HG03558 (cell line): ENCODE measurements around the gene TCTN3.
"Not testable (repeated sequence)": the region's sequence is repeated elsewhere in the genome, so short reads cannot be mapped to it uniquely, and the experiment has no call there.

Experiments
- ATAC-seq: cut with Tn5 transposase; IDR thresholded peaks from one replicate; pipeline ENCODE4 v1.9.1; 2021; ENCODE audit warnings: moderate number of reproducible peaks; ENCODE audit not compliant: unreplicated experiment; ENCODE audit errors: extremely low read depth

The TCTN3 gene

DNA sequence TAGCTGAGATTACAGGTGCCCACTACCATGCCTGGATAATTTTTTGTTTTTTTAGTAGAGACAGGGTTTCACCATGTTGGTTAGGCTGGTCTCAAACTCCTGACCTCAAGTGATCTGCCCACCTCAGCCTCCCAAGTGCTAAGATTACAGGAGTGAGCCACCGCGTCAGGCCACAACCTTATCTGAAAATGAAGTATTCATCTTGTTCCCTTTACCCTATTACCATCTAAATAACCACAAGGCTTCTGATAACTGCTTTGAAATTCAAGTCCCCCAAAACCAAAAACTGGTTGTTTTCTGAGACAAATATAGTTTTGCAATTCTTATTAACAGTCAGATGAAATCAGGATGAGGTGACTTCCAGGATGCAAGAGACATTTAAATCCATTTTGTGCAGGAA, 2.4 kb downstream of the TCTN3 start:
- ATAC-seq: no peak

DNA sequence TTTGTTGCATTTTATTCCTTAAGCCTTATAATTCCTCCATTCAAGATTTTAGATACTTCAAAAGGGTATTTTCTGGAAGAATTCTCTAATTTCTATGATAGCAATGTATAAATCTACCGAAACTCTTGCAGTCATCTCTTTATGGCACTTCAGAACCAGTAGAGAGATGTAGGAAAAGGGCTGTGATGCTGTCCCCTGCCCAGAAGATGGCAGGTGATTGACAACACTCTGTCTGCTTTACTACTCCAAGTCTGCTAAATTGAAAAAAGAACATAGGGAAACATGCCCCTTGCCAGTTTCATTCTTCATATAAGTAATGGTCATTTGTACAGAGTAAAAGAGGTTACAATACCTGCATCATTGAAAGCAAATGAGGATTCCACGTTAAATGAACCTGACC, 5.1 kb downstream of the TCTN3 start:
- ATAC-seq: no peak

DNA sequence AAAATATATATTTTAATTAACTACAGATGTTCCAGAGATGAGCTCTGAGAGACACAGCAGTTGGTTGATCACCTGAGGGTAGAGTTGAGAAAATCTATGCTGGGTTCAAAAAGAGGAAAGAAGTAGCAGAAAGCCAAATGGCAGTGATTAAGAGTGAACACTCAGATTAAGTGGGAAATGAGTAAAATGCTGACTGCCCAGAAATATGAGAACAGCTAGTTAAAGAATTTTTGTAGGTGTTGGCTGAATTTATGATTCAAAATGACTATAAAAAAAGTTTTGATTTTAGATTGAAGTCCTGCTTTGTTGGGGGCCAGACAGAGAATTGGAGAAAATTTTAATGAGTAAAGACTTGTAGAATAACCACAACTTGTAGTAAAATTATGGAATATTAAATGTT, 9.8 kb downstream of the TCTN3 start:
- ATAC-seq: no peak

DNA sequence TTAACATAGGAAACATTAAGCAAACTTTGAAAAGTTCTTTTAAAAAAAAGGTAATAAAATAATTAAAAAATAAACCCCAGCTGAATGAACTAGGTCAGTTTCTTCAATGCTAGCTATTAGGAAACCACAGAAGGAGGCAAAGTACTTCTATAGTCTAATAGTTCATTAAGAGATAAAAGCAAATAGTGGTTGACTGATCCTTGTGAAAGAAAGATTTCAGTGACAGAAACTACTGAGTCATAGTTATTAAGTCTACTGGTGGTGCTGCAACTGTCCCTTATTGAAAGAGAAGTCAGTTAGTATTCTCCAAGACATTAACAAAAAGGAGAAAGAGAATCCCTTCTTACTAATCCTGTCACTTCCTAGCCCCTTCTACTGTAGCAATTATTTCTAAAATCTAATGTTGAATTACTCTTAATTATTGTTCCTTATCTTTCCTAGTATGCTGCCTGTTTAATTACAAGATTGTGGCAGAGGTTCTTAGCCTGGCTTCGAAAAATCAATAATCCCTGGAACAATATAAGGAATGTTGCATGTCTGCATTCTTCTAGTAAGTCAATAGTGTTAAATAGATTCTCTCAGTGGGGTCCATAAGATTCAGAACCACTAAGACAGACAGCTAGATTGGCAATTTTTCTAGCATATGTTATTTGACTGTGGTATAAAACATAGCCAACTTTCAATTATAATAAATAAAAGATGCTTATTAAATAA, 18.2 kb downstream of the TCTN3 start:
- ATAC-seq: no peak

DNA sequence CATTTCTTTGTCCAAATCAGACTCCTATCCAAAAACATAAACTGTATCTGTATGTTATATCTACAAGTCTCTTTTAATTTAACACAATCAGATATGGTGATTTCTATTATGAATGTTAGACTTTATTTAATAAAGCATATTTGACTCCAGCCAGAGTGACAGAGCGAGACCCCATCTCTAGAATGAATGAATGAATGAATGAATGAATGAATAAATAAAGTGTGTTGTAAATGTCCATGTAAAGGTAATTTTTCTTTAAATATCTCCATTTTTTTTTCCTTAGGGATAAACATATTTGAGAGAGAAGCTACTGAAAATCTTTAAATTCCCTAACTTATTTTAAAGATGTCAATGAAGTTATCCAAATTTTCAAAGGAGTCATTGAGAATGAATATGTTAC, 19.1 kb downstream of the TCTN3 start:
- ATAC-seq: no peak

DNA sequence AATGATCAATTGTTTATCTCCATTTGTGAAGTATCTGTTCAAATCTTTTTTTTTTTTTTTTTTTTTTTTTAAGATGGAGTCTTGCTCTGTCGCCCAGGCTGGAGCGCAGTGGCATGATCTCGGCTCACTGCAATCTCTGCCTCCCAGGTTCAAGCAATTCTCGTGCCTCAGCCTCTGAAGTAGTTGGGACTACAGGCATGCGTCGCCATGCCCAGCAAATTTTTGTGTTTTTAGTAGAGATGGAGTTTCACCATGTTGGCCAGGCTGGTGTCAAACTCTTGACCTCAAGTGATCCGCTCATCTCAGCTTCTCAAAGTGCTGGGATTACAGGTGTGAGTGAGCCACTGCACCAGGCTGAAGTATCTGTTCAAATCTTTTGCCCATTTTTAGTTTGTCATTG, 21.1 kb downstream of the TCTN3 start:
- ATAC-seq: not testable (repeated sequence)

DNA sequence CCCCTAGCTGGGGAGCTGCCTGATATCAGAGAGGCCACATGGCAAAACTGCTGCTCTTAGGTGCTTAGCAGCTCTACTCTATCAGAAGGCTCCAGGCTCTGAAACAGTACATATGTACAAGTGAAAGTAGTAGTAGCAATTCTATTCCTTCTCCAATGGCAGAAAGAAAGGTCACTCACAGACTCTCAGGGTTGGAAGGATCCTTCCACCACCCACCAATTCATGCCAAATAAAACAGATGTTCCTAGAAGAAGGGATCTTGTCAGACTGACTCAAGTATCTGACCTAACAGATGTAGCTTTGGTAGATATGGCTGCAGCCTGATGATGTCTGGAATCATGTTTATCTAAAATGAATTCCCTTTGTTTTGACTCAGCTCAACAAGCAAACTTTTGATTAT, 29.2 kb downstream of the TCTN3 start:
- no peak for ATAC-seq

DNA sequence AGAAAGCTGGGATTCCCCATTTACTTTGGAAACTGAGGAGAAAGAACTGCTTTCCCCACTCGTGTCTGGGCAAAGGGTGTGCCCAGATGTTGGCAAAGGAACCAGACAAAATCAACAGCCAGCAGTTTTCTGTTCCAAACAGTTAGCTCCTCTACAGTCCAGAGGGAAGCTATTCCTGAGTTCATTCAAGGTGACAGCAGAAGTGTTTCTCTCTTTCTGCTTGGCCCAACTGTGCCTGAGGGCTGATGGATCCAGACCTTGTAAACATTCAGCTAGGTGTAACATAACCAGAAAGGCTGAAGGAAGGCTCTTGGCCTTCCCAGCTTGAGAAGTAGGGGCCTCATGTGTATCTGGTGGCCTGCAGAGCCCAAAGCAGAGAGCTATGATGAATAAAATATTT, 30.2 kb downstream of the TCTN3 start:
- no peak for ATAC-seq

DNA sequence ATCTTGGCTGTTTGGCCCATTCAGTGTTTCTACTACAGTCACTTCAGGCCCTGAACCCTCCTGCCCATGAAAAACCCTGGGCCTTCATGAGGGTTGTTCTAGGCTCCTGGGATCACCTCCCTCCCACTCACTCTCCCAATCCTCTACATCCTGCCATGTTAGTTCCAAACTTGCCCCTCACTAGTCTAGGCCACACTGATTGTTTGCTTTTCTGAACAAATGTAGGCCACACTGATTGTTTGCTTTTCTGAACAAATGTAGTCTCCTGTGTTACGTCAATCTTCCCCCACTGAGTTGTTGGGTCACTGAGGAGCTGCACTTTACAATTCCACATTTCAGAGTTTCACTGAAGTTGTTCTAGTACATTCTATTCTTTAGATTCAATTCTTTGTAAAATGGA, 31.9 kb downstream of the TCTN3 start:
- ATAC-seq: no peak

- no peak for ATAC-seq
Measured at GRCh38 chr10:95660283-95660682, 33.4 kb downstream of the TCTN3 start.

DNA sequence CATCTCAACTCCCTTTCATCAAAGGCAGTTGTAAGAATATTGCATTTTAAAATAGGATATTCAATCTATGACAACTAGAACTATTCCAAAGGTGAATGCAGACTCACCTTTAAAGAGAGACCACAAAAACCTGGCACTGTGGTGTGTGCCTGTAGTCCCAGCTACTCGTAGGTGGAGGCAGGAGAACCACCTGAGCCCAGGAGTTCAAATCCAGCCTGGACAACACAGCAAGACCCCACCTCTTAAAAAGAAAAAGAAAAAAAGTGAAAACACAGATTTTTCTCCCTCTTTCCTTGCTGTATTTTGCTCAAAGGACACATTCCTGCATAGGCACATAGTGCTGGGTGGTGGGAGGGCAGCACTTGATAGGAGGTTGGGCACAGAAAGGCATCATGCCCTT, 36.5 kb downstream of the TCTN3 start:
- no peak for ATAC-seq

DNA sequence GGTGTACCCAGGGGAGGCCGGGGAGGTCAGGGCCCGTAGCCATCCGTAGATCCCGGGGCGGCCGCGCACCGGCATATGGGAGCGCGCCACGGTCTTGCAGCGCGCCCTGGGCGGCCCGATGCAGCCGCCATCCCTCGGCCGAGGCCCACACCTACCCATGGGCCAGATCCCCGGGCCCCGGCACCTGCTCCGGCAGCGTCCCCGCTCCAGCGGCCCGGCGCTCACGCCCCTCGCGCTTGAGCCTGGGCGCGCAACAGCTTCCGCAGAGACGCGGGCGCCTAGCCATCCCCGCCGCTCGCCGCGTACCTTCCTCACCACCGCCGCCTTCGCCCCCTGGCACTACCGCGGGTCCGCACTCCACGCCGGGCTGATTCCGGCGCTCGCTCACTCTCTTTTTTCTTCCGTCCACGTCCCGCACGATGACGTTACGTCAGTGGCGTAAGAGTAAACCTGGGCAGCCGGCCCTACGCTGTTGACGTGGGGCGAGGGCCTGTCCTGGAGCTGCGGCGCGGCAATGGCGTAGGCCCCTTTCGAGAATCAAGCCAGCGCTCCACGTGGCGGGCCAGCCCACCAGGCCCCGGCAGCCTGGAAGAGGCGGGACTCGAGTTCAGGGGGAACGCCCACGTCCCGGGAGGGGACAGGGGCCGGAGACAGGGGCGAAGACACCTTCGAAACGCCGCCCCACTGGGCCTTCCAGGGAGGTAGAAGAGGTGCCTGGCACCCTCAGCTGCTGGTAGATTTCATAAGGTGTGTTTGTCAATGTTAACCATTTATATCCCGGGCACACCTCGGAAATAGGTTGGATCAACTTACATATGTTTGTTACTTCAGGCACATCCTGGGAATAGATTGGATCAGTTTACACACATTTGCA, 37.2 kb downstream of the TCTN3 start, which contains the start of gene ALDH18A1:
Gene ALDH18A1 (minus strand): TSS at position 421 of the 874 bp plus-strand sequence. CDS start 3,334 bp downstream, outside the sequence.
- peak; percentile 84 for ATAC-seq

GRCh38 chr10:95655571-95656290, 38.0 kb downstream of the TCTN3 start:
- no peak for ATAC-seq

- no peak for ATAC-seq
Measured at GRCh38 chr10:95653895-95654294, 39.8 kb downstream of the TCTN3 start.

DNA sequence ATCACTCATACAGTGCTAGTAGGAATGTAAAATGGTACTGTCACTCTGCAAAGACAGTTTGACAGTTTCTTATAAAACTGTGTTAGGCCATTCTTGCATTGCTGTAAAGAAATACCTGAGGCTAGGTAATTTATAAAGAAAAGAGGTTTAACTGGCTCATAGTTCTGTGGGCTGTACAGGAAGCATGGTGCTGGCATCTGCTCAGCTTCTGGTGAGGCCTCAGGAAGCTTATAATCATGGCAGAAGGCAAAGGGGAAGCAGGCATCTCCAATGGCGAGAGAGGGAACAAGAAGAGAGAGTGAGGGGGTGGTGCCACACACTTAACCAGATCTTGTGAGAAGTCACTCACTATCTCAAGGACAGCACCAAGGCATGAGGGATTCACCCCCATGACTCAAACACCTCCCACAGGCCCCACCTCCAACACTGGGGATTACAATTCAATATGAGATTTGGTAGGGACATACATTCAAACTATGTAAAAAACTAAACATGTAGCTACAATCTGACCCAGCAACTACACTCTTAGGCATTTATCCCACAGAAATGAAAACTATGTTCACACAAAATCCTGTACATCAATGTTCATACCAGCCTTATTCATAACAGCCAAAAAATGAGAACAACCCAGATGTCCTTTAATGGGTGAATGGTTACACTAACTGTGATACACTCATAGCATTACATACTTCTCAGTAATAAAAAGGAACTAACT, 42.2 kb downstream of the TCTN3 start:
- no peak for ATAC-seq

DNA sequence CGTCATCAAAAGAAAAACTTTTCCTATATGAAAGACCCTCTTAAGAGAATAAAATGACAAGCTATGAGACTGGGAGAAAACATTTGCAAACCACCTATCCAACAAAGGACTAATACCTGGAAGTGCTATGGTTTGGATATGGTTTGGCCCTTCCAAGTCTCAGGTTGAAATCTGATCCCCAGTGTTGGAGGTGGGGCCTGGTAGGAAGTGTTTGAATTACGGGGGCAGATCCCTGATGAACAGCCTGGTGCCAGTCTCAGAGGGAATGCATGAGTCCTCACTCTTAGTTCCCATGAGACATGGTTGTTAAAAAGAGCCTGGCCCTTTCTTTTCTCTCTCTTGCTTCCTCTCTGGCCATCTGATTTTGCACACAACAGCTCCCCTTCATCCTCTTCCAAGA, 43.5 kb downstream of the TCTN3 start:
- ATAC-seq: no peak

DNA sequence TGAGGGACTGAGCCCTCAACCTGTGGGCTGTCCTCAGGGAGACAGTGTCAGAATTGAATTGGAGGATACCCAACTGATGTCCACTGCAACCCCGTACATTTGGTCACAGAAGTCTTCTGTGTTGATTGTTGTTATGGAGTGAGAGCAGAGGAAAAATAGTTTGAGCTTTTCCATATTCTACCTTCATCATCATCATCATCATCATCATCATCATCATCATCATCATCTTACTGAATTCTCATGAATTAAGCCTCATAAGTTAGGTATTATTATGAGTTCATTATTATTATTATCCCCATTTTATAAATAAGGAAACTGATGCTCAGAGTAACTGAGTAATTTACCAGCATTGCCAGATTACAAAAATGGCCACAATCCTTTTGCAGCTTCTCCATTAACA, 45.6 kb downstream of the TCTN3 start:
- ATAC-seq: no peak

- no peak for ATAC-seq
Measured at GRCh38 chr10:95646160-95646559, 47.6 kb downstream of the TCTN3 start.

- ATAC-seq: no peak
Measured at GRCh38 chr10:95644901-95645300, 48.8 kb downstream of the TCTN3 start.

DNA sequence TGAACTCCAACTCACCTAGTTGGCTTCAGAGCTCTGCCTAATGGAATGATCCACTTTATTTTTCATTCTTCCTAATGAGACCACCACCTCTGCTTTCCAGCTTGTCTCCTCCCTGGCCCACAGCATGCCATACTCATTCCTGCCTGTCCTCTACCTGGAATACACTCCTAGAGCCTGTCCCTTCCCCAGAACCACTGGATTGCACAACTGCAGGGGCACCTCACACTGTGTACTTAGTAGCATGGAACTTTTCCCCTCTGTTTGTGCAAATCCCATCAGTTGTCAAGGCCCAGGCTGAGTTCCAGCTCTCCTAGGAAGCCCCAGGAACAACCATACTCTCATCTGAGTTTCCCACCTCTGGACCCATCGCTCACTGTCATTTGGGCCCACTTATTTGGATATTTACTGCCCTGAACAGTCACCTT, 52.8 kb downstream of the TCTN3 start:
- ATAC-seq: no peak
